Measurements from ENCODE around the gene CCDC142. TPM values are rescaled to one million over a fixed set of nuclear protein-coding genes. Genes with fewer than 3 reads are reported as not detected.

CCDC142 gene
- total RNA-seq, 5 donors from 2014 or later (not counting 1 experiment from before 2014, with no cell fraction given): 16.1 to 59.3 (median 56.7) TPM

- WGBS (ENCODE audit: insufficient coverage): 6% methylated on average over 2 of the region's 10 CpGs
- H3K4me1 Mint-ChIP-seq: peaks cover 61 to 74% (median 66%) of the 10 kb centered on the region in 3 donors
- peak in 1 of 35 experiments; percentile 36 for DNase-seq
- no peaks in the 10 kb centered on the region for H3K27me3 Mint-ChIP-seq
- peaks cover 5% of the 10 kb centered on the region for H3K36me3 Mint-ChIP-seq
- no peaks in the 10 kb centered on the region for H3K9me3 ChIP-seq
- H3K27me3 ChIP-seq (replicated peaks in 1 of 2; ENCODE audit: control insufficient read depth in 2 of 2, extremely low read depth in 1 of 2, insufficient read depth in 2 of 2, low read length in 1 of 2): no peaks in the 10 kb centered on the region
- H3K4me1 ChIP-seq (ENCODE audit: control insufficient read depth in 1 of 2, extremely low read depth in 1 of 2, insufficient read depth in 2 of 2, low read length in 2 of 2): peaks cover 32 to 47% of the 10 kb centered on the region in 2 experiments
- H3K36me3 ChIP-seq (ENCODE audit: control insufficient read depth in 2 of 2, extremely low read depth in 1 of 2, insufficient read depth in 1 of 2, low read length in 1 of 2): peaks cover 6 to 24% of the 10 kb centered on the region in 2 donors
- H3K4me3 ChIP-seq (ENCODE audit: control insufficient read depth in 1 of 2, extremely low read depth in 1 of 2, low read length in 1 of 2): peak overlapping the region; percentile 93 to 96
- ChIA-PET POLR2A (interaction anchor here (0.6 to 1.7 kb wide), 7 partner anchors 9 to 259 kb away, joined by 4 to 15 read pairs (median 4); partner anchors contain the start of gene MRPL53 (in 1 of the 2)), CTCF (interaction anchor here in 1 of 2 donors (0.5 to 1.9 kb wide), 8 partner anchors 9 to 73 kb away, joined by 3 to 14 read pairs (median 4); partner anchors contain the start of genes CCDC142, MRPL53 and TTC31)
- H3K27ac Mint-ChIP-seq: peak overlapping the region; percentile 99
- no peaks in the 10 kb centered on the region for H3K9me3 Mint-ChIP-seq
- peak overlapping the region; percentile 93 to 99 (median 97) for H3K4me3 Mint-ChIP-seq
- no peak for ATAC-seq (replicated peaks in 1 of 4)
- H3K27ac ChIP-seq (ENCODE audit: low read length): peak overlapping the region; percentile 99
Observed at GRCh38 chr2:74458938-74459363, 23.8 kb downstream of the CCDC142 start.

DNA sequence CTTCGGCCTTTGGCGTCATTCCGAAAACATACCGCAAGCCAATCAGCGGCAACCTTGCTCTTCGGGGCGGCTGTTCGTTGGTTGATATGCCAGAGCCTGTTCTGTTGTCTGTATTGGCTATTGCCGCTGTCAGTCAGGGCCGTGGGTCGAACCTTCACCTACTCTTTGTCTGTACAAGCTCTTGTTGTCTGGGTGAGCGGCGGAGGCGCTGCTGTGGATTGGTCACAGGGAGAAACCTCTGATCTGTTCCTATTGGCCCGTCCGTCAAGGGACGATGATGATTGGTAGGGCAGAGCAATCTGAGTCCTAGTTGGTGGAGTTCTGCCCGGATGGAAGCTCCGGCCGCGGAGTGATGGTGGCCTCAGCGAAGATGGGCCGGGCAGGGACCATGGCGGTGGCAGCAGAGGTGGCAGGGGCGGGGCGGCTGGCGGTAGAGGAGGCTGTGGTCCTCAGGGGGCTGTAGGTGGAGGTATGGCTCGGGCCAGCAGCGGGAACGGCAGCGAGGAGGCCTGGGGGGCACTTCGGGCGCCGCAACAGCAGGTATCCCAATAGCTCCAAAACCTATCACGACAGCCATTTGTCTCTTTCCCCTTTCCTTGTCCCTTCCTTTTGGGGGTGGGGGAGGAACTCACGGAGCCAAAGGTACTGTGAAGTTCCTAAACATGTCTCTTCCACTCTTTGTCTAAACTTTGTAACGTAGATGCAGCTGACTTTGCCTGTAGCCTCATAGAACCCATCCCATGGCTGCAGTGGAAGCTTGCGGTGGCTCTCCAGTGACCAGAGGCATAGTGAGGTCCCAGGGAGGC, 24.5 kb downstream of the CCDC142 start, which contains the start of gene WBP1:
Gene WBP1, plus strand, starts transcription at position 307 of the 806 bp plus-strand sequence. Its CDS starts 165 bp downstream, at position 472.
- H3K4me1 Mint-ChIP-seq: peaks cover 59 to 71% (median 64%) of the 10 kb centered on the region in 3 donors
- peak; percentile 96 to 100 (median 100) for DNase-seq
- ChIA-PET CTCF (interaction anchor here (0.5 to 1.9 kb wide), 10 partner anchors 10 to 395 kb away, joined by 3 to 14 read pairs (median 4); partner anchors contain the start of genes CCDC142 (in 1 of the 2), MRPL53 (in 1 of the 2) and TTC31 (in 1 of the 2)), POLR2A (interaction anchor here (0.5 to 1.7 kb wide), 15 partner anchors 9 to 259 kb away, joined by 3 to 15 read pairs (median 4); partner anchors contain the start of genes C2orf81 (in 1 of the 2), CCDC142 (in 1 of the 2), MRPL53 (in 1 of the 2) and TTC31 (in 1 of the 2))
- peaks cover 6 to 24% of the 10 kb centered on the region in 2 donors for H3K36me3 ChIP-seq (ENCODE audit: control insufficient read depth in 2 of 2, extremely low read depth in 1 of 2, insufficient read depth in 1 of 2, low read length in 1 of 2)
- peaks cover 32 to 44% of the 10 kb centered on the region in 2 experiments for H3K4me1 ChIP-seq (ENCODE audit: control insufficient read depth in 1 of 2, extremely low read depth in 1 of 2, insufficient read depth in 2 of 2, low read length in 2 of 2)
- peak; percentile 82 to 84 (median 82) for ATAC-seq (replicated peaks in 1 of 4)
- H3K9me3 Mint-ChIP-seq: no peaks in the 10 kb centered on the region
- WGBS (ENCODE audit: insufficient coverage): 2% methylated on average over 20 of the region's 38 CpGs
- peak within 1 kb of the TSS; percentile 99 for H3K27ac Mint-ChIP-seq
- H3K4me3 Mint-ChIP-seq: peak within 1 kb of the TSS; percentile 93 to 99 (median 97)
- no peaks in the 10 kb centered on the region for H3K27me3 Mint-ChIP-seq
- H3K9me3 ChIP-seq: no peaks in the 10 kb centered on the region
- H3K27ac ChIP-seq (ENCODE audit: low read length): peak within 1 kb of the TSS; percentile 99
- peak within 1 kb of the TSS; percentile 93 to 96 for H3K4me3 ChIP-seq (ENCODE audit: control insufficient read depth in 1 of 2, extremely low read depth in 1 of 2, low read length in 1 of 2)
- H3K36me3 Mint-ChIP-seq: peaks cover 5% of the 10 kb centered on the region
- no peaks in the 10 kb centered on the region for H3K27me3 ChIP-seq (replicated peaks in 1 of 2; ENCODE audit: control insufficient read depth in 2 of 2, extremely low read depth in 1 of 2, insufficient read depth in 2 of 2, low read length in 1 of 2)

DNA sequence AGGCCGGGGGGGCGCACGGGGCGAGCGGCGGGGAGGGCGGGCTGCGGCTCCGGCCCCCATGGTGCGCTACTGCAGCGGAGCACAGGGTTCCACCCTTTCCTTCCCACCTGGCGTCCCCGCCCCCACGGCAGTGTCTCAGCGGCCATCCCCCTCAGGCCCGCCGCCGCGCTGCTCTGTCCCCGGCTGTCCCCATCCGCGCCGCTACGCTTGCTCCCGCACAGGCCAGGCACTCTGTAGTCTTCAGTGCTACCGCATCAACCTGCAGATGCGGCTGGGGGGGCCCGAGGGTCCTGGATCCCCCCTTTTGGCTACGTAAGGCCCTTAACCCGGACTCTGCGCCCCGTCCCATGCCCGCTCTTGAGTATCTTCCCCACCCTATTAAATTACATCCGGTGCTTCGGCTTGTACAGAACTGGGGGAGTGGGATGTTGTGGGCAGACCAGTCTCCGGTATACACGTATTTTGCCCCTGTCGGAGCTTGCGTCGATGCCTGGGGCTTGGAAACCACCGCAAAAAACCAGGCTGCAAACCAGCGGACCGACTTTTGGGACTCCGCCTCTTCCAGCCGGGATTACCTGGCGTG, 25.2 kb downstream of the CCDC142 start:
- peak overlapping the region; percentile 99 for H3K27ac ChIP-seq (ENCODE audit: low read length)
- Mint-ChIP-seq H3K27ac (peak overlapping the region; percentile 99), H3K9me3 (no peaks in the 10 kb centered on the region), H3K4me1 (peaks cover 60 to 71% (median 64%) of the 10 kb centered on the region in 3 donors), H3K36me3 (peaks cover 2% of the 10 kb centered on the region), H3K4me3 (peak overlapping the region; percentile 93 to 99 (median 97)), H3K27me3 (no peaks in the 10 kb centered on the region)
- DNase-seq: peak in 34 of 35 experiments; percentile 52 to 85 (median 72)
- H3K4me1 ChIP-seq (ENCODE audit: control insufficient read depth in 1 of 2, extremely low read depth in 1 of 2, insufficient read depth in 2 of 2, low read length in 2 of 2): peaks cover 36 to 46% of the 10 kb centered on the region in 2 experiments
- ChIA-PET POLR2A (interaction anchor here (0.5 to 1.7 kb wide), 13 partner anchors 9 to 97 kb away, joined by 3 to 15 read pairs (median 4); partner anchors contain the start of genes C2orf81 (in 1 of the 2), CCDC142 (in 1 of the 2), MRPL53 (in 1 of the 2) and TTC31 (in 1 of the 2)), CTCF (interaction anchor here (0.5 to 1.9 kb wide), 7 partner anchors 10 to 395 kb away, joined by 3 to 14 read pairs (median 4); partner anchors contain the start of genes CCDC142 (in 1 of the 2), MRPL53 (in 1 of the 2) and TTC31 (in 1 of the 2))
- H3K9me3 ChIP-seq: no peaks in the 10 kb centered on the region
- no peaks in the 10 kb centered on the region for H3K27me3 ChIP-seq (replicated peaks in 1 of 2; ENCODE audit: control insufficient read depth in 2 of 2, extremely low read depth in 1 of 2, insufficient read depth in 2 of 2, low read length in 1 of 2)
- peak; percentile 49 to 69 (median 52) for ATAC-seq (replicated peaks in 1 of 4)
- peak overlapping the region; percentile 69 to 96 for H3K4me3 ChIP-seq (ENCODE audit: control insufficient read depth in 1 of 2, extremely low read depth in 1 of 2, low read length in 1 of 2)
- peaks cover 4 to 19% of the 10 kb centered on the region in 2 donors for H3K36me3 ChIP-seq (ENCODE audit: control insufficient read depth in 2 of 2, extremely low read depth in 1 of 2, insufficient read depth in 1 of 2, low read length in 1 of 2)
- under 1% methylated on average over 36 of the region's 46 CpGs for WGBS (ENCODE audit: insufficient coverage)

GRCh38 chr2:74457129-74457548, 25.7 kb downstream of the CCDC142 start:
- Histone ChIP-seq H3K4me1 (ENCODE audit: control insufficient read depth in 1 of 2, extremely low read depth in 1 of 2, insufficient read depth in 2 of 2, low read length in 2 of 2) (peaks cover 40 to 51% of the 10 kb centered on the region in 2 experiments), H3K27me3 (replicated peaks in 1 of 2; ENCODE audit: control insufficient read depth in 2 of 2, extremely low read depth in 1 of 2, insufficient read depth in 2 of 2, low read length in 1 of 2) (no peaks in the 10 kb centered on the region), H3K27ac (ENCODE audit: low read length) (peak overlapping the region; percentile 99), H3K4me3 (ENCODE audit: control insufficient read depth in 1 of 2, extremely low read depth in 1 of 2, low read length in 1 of 2) (peak overlapping the region; percentile 65 to 96), H3K36me3 (ENCODE audit: control insufficient read depth in 2 of 2, extremely low read depth in 1 of 2, insufficient read depth in 1 of 2, low read length in 1 of 2) (peaks cover 0 to 14% of the 10 kb centered on the region in 2 donors), H3K9me3 (no peaks in the 10 kb centered on the region)
- ChIA-PET POLR2A (interaction anchor here (0.8 to 1.4 kb wide), 5 partner anchors 16 to 720 kb away, joined by 3 to 15 read pairs (median 3); partner anchors contain the start of genes MRPL53 (in 1 of the 2) and TPRKB (in 1 of the 2)), CTCF (interaction anchor here in 1 of 2 donors (0.6 to 3.3 kb wide), 3 partner anchors 16 to 167 kb away, joined by 3 to 24 read pairs (median 6); partner anchors contain the start of genes CCDC142, MRPL53 and TTC31)
- ATAC-seq (replicated peaks in 1 of 4) (no peak), DNase-seq (peak in 1 of 35 experiments; percentile 87)
- H3K36me3 Mint-ChIP-seq: no peaks in the 10 kb centered on the region
- H3K4me3 Mint-ChIP-seq: peak overlapping the region; percentile 93 to 99 (median 97)
- H3K27me3 Mint-ChIP-seq: no peaks in the 10 kb centered on the region
- peaks cover 63 to 75% (median 69%) of the 10 kb centered on the region in 3 donors for H3K4me1 Mint-ChIP-seq
- H3K27ac Mint-ChIP-seq: peak overlapping the region; percentile 97 to 99
- WGBS (ENCODE audit: insufficient coverage): under 1% methylated on average over 23 of the region's 27 CpGs
- H3K9me3 Mint-ChIP-seq: no peaks in the 10 kb centered on the region

DNA sequence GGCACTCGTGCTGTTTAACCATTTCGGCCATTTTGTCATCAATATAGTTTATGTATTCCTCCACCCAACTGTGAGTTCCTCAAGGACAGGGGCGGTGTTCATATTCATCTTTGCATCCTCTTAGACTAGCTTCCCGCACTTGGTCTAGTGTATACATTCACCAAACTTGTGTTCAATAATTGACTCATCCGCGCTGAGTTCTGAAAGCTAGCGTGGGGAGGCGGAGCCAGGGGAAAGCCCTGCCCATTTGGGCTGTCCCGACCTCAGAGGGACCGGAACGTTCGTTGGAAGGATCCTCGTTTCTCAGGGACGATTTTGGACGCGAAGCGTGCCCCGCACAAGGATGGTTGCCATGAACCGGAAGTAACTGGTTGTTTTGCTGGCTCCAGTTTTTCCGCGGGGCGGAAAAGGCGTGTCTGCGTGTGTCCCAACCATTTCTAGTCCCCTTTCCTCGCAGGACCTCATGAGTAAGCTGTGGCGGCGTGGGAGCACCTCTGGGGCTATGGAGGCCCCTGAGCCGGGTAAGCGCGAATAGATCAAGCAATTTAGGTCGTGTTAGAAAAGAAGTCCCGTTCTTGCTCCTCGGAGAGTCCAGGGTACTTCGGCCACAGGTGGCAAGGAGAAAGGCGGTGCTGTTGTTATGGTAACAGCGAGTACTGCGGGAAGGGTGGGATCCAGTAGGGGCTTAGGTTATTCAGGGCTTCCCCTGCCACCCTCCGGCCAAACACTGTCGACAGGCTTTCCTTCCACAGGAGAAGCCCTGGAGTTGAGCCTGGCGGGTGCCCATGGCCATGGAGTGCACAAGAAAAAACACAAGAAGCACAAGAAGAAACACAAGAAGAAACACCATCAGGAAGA, 27.9 kb downstream of the CCDC142 start, which contains the start of gene INO80B:
Gene INO80B, plus strand, starts transcription at position 434 of the 858 bp plus-strand sequence. Its CDS starts 30 bp downstream, at position 464.
- no peaks in the 10 kb centered on the region for H3K27me3 Mint-ChIP-seq
- H3K36me3 ChIP-seq (ENCODE audit: control insufficient read depth in 2 of 2, extremely low read depth in 1 of 2, insufficient read depth in 1 of 2, low read length in 1 of 2): peaks cover 0 to 4% of the 10 kb centered on the region in 2 donors
- no peaks in the 10 kb centered on the region for H3K36me3 Mint-ChIP-seq
- CTCF ChIA-PET: interaction anchor here (0.8 to 3.3 kb wide), 4 partner anchors 12 to 40 kb away, joined by 3 to 24 read pairs (median 4); partner anchors contain the start of genes CCDC142 (in 1 of the 2) and TTC31 (in 1 of the 2)
- peaks cover 40 to 54% of the 10 kb centered on the region in 2 experiments for H3K4me1 ChIP-seq (ENCODE audit: control insufficient read depth in 1 of 2, extremely low read depth in 1 of 2, insufficient read depth in 2 of 2, low read length in 2 of 2)
- POLR2A ChIA-PET: interaction anchor here in 1 of 2 donors (0.6 kb wide), 1 partner anchor 26 kb away, joined by 4 read pairs; no protein-coding TSS in a partner anchor
- peak within 1 kb of the TSS; percentile 93 to 99 (median 97) for H3K4me3 Mint-ChIP-seq
- 0% methylated on average over 33 of the region's 40 CpGs for WGBS (ENCODE audit: insufficient coverage)
- no peaks in the 10 kb centered on the region for H3K27me3 ChIP-seq (replicated peaks in 1 of 2; ENCODE audit: control insufficient read depth in 2 of 2, extremely low read depth in 1 of 2, insufficient read depth in 2 of 2, low read length in 1 of 2)
- H3K9me3 Mint-ChIP-seq: no peaks in the 10 kb centered on the region
- H3K27ac Mint-ChIP-seq: peak within 1 kb of the TSS; percentile 97 to 99
- peak within 1 kb of the TSS; percentile 68 to 89 for H3K4me3 ChIP-seq (ENCODE audit: control insufficient read depth in 1 of 2, extremely low read depth in 1 of 2, low read length in 1 of 2)
- no peaks in the 10 kb centered on the region for H3K9me3 ChIP-seq
- H3K4me1 Mint-ChIP-seq: peaks cover 60 to 68% (median 67%) of the 10 kb centered on the region in 3 donors
- peak within 1 kb of the TSS; percentile 59 for H3K27ac ChIP-seq (ENCODE audit: low read length)
- ATAC-seq (replicated peaks in 1 of 4): peak; percentile 37 to 60 (median 44)
- peak; percentile 88 to 100 (median 94) for DNase-seq

All from T-cell (primary cell).